ENCODE measurements around the gene ST7L. TPM values are rescaled to one million over a fixed set of nuclear protein-coding genes. Genes with fewer than 3 reads are reported as not detected.

The ST7L gene
- polyA plus RNA-seq, 2 of the 4 experiments (the other 2 are of a cell fraction): 10.5 to 10.8 TPM

GRCh38 chr1:112540226-112540794 lies 78.6 kb downstream of the ST7L start:
- Histone ChIP-seq H3K9me3 (no peaks in the 10 kb centered on the region), H3K4me3 (no peak overlapping the region), H3K4me1 (peaks cover 23% of the 10 kb centered on the region), H3K27ac (no peak overlapping the region), H3K4me2 (no peak overlapping the region)
- TF ChIP-seq SMC3 (IDR thresholded peaks at IDR 0.05) (no peak), EHF (CRISPR knock-in tag; IDR thresholded peaks at IDR 0.05) (no peak), SREBF2 (IDR thresholded peaks at IDR 0.05) (no peak), ZSCAN20 (CRISPR knock-in tag; IDR thresholded peaks at IDR 0.05) (no peak), KDM1A (IDR thresholded peaks at IDR 0.05; ENCODE audit: low read depth) (no peak), ZFP36 (IDR thresholded peaks at IDR 0.05; ENCODE audit: borderline replicate concordance, partially characterized antibody) (no peak), ELK1 (IDR thresholded peaks at IDR 0.05; ENCODE audit: low read depth, low read length) (no peak), CEBPB (IDR thresholded peaks at IDR 0.05) (no peak), ESRRA (IDR thresholded peaks at IDR 0.05; ENCODE audit: borderline replicate concordance, low read length) (no peak), REST (IDR thresholded peaks at IDR 0.05) (no peak), EP300 (IDR thresholded peaks at IDR 0.05) (no peak), POLR2AphosphoS2 (conservative IDR thresholded peaks at IDR 0.05; ENCODE audit: low read length) (no peak), HES2 (IDR thresholded peaks at IDR 0.05) (no peak), TP53 (CRISPR knock-in tag; IDR thresholded peaks at IDR 0.05) (no peak), PBX3 (IDR thresholded peaks at IDR 0.05) (no peak), PHF8 (IDR thresholded peaks at IDR 0.05; ENCODE audit: borderline replicate concordance, low read depth) (no peak), CHD2 (IDR thresholded peaks at IDR 0.05; ENCODE audit: low read length, partially characterized antibody) (no peak)
- TF ChIP-seq, protein P1, sequence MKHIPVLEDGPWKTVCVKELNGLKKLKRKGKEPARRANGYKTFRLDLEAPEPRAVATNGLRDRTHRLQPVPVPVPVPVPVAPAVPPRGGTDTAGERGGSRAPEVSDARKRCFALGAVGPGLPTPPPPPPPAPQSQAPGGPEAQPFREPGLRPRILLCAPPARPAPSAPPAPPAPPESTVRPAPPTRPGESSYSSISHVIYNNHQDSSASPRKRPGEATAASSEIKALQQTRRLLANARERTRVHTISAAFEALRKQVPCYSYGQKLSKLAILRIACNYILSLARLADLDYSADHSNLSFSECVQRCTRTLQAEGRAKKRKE (CRISPR knock-in tag; IDR thresholded peaks at IDR 0.05; ENCODE audit: low read depth): no peak
- TF ChIP-seq, protein P2, sequence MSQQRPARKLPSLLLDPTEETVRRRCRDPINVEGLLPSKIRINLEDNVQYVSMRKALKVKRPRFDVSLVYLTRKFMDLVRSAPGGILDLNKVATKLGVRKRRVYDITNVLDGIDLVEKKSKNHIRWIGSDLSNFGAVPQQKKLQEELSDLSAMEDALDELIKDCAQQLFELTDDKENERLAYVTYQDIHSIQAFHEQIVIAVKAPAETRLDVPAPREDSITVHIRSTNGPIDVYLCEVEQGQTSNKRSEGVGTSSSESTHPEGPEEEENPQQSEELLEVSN (IDR thresholded peaks at IDR 0.05; ENCODE audit: borderline replicate concordance, low read depth): no peak
- CTCF ChIA-PET: interaction anchor here (3.5 kb wide), 1 partner anchor 39 kb away, joined by 10 read pairs; no protein-coding TSS in a partner anchor
- WGBS (ENCODE audit: missing lambda C conversion rate): 93% methylated on average over 1 of the region's 1 CpG
- FAIRE-seq (no peak), ATAC-seq (no peak), DNase-seq (ENCODE audit: low read depth in 1 of 2, low spot score in 1 of 2) (no peak)
- POLR2A ChIA-PET: no interaction called here
